GM23248 (cell line): ENCODE results near the gene CDH3. TPM values are rescaled to one million over a fixed set of nuclear protein-coding genes. Genes with fewer than 3 reads are reported as not detected.

Experiments
- DNase-seq: peaks from one replicate; pipeline ENCODE4 v3.0.0-alpha.2; 2015
- H2AFZ ChIP-seq: fragments of 200-600 bp; sonication (generic); 2 replicates; pipeline ENCODE4 v1.6.1; 2016; ENCODE audit warnings: antibody characterized with exemption
- H3F3A ChIP-seq: fragments of 200-600 bp; sonication (generic); 2 replicates; pipeline ENCODE4 v1.6.1; 2016; ENCODE audit warnings: mild to moderate bottlenecking, antibody characterized with exemption, mixed run types; ENCODE audit not compliant: insufficient read depth
- H3K27ac ChIP-seq: fragments of 200-600 bp; sonication (generic); 2 replicates; pipeline ENCODE4 v1.5.1; 2016; ENCODE audit warnings: mild to moderate bottlenecking
- H3K27me3 ChIP-seq: fragments of 200-600 bp; sonication (generic); replicated peaks from 2 replicates; pipeline ENCODE4 v1.6.1; 2016; ENCODE audit warnings: mild to moderate bottlenecking; ENCODE audit not compliant: insufficient read depth
- H3K36me3 ChIP-seq: fragments of 200-600 bp; sonication (generic); 2 replicates; pipeline ENCODE4 v1.6.1; 2016; ENCODE audit warnings: low read depth, mild to moderate bottlenecking
- H3K4me1 ChIP-seq: fragments of 200-600 bp; sonication (generic); 2 replicates; pipeline ENCODE4 v1.6.1; 2016; ENCODE audit warnings: mild to moderate bottlenecking; ENCODE audit not compliant: insufficient read depth
- H3K4me2 ChIP-seq: fragments of 200-600 bp; sonication (generic); one replicate; pipeline ENCODE4 v1.6.1; 2016; ENCODE audit warnings: mild to moderate bottlenecking; ENCODE audit not compliant: unreplicated experiment
- H3K4me3 ChIP-seq: fragments of 200-600 bp; sonication (generic); 2 replicates; pipeline ENCODE4 v1.5.1; 2016; ENCODE audit warnings: mild to moderate bottlenecking
- H3K79me2 ChIP-seq: fragments of 200-600 bp; sonication (generic); 2 replicates; pipeline ENCODE4 v1.6.1; 2016; ENCODE audit warnings: mild to moderate bottlenecking; ENCODE audit not compliant: insufficient read depth
- H3K9ac ChIP-seq: fragments of 200-600 bp; sonication (generic); 2 replicates; pipeline ENCODE4 v1.6.1; 2016; ENCODE audit warnings: mild to moderate bottlenecking
- H3K9me2 ChIP-seq: fragments of 200-600 bp; sonication (generic); 2 replicates; pipeline ENCODE4 v1.6.1; 2016; ENCODE audit warnings: mixed run types, mild to moderate bottlenecking, moderate library complexity; ENCODE audit not compliant: insufficient read depth
- H3K9me3 ChIP-seq: fragments of 200-600 bp; sonication (generic); one replicate; pipeline ENCODE4 v1.6.1; 2017; ENCODE audit warnings: low read depth
- H4K20me1 ChIP-seq: fragments of 200-600 bp; sonication (generic); 2 replicates; pipeline ENCODE4 v1.6.0; 2016; ENCODE audit not compliant: insufficient read depth
- EZH2 ChIP-seq: fragments of 200-600 bp; sonication (generic); IDR thresholded peaks from 2 replicates; pipeline ENCODE4 v1.6.1; 2018; ENCODE audit warnings: antibody characterized with exemption, mild to moderate bottlenecking; ENCODE audit not compliant: insufficient read depth, poor library complexity, severe bottlenecking
- EZH2phosphoT487 ChIP-seq: fragments of 200-600 bp; sonication (generic); IDR thresholded peaks from 2 replicates; pipeline ENCODE4 v1.6.1; 2018; ENCODE audit warnings: antibody characterized with exemption, moderate library complexity, mild to moderate bottlenecking, low read depth; ENCODE audit not compliant: insufficient read depth
- WGBS, 2 experiments: methylation state at CpG; one replicate each; pipeline ENCODE4 v1.1.6; 2015 to 2017; ENCODE audit warnings: low lambda C conversion rate in 2 of 2, low coverage in 1 of 2; ENCODE audit errors: missing lambda C conversion rate in 2 of 2; 5-methylcytosine and 5-hydroxymethylcytosine counted together
- in situ Hi-C: fragments of 300-500 bp; cut with MboI; formaldehyde crosslinking; loops from 2 replicates; pipeline ENCODE4 v1.15.0; 2020
- polyA plus RNA-seq: library from polyadenylated mRNA; unstranded; fragments of >200 nt; fragmentation: Nextera tagmentation; extraction: Ambion mirVana; gene quantifications from 2 replicates; pipeline ENCODE4 v1.2.1, GENCODE V29; 2016
- total RNA-seq: library from RNA; depleted of rRNA; stranded (reverse); fragments of >200 nt; shearing (Covaris generic); gene quantifications from 2 replicates; pipeline ENCODE4 v1.2.3, GENCODE V29; 2014

Gene CDH3
- total and polyA plus RNA-seq, 2 experiments from 2014 or later = not detected

- in situ Hi-C loops = no loop called here
- Histone ChIP-seq H3K4me2 (no peak within 1 kb of the TSS), H3K27me3 (peaks cover 34% of the 10 kb centered on the region), H3K4me1 (no peaks in the 10 kb centered on the region), H3K36me3 (no peaks in the 10 kb centered on the region), H3K27ac (no peak within 1 kb of the TSS), H3K79me2 (no peaks in the 10 kb centered on the region), H3K4me3 (no peak within 1 kb of the TSS), H3F3A (no peaks in the 10 kb centered on the region), H3K9ac (no peak within 1 kb of the TSS), H2AFZ (no peak within 1 kb of the TSS), H3K9me3 (no peaks in the 10 kb centered on the region), H3K9me2 (no peaks in the 10 kb centered on the region), H4K20me1 (no peaks in the 10 kb centered on the region)
- 5 to 8% methylated on average over 25 to 49 of the region's 63 CpGs for WGBS, 2 experiments
- no peak for DNase-seq
- TF ChIP-seq EZH2phosphoT487 (no peak), EZH2 (no peak)
Measured at GRCh38 chr16:68737046-68737729, 92.1 kb downstream of the CDH3 start, which contains the start of gene CDH1. TSS of gene CDH1 (plus strand) at chr16:68737292. CDS start at chr16:68737416, 124 bp downstream.

GRCh38 chr16:68737730-68738629 lies 92.9 kb downstream of the CDH3 start:
- H3K27ac ChIP-seq = no peak overlapping the region
- in situ Hi-C loops = no loop called here
- no peak overlapping the region for H2AFZ ChIP-seq

DNA sequence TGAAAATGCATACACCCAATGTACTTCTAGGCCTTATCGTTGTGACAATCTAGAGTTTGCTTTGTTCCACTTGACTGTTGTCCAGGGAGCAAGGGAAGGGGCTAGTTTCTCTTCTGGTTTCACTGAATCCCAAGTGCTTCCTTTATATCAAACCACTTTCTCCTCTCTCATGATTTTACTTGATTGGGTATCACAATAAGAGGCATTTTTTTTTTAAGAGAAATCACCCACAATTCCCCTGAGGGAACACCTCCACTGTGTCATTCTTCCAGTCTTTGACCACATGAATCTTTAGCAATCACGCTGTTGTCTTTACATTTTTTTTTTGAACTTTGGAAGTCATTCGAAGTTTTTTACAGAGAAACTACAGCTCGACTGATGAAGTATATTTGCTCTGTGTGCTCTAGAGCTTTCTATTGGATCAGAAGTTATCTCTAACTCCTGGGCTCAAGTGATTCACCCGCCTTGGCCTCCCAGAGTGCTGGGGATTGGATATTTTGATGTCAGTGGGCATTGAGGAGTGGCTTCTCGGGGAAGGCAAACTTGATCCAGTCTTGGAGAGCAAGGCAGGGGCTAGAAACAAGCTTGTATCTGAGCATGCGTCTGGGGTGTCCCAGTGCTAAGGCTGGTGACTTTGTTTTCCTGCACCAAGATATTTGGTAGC lies 95.0 kb downstream of the CDH3 start:
- no peaks in the 10 kb centered on the region for H3K9me3 ChIP-seq
- H3K9ac ChIP-seq = no peak overlapping the region
- H3K36me3 ChIP-seq = no peaks in the 10 kb centered on the region
- no peaks in the 10 kb centered on the region for H3K4me1 ChIP-seq
- no peaks in the 10 kb centered on the region for H3K79me2 ChIP-seq
- WGBS, 2 experiments = 53 to 59% methylated on average over 7 of the region's 7 CpGs
- H2AFZ ChIP-seq = no peak overlapping the region
- H3F3A ChIP-seq = no peaks in the 10 kb centered on the region
- no peak overlapping the region for H3K27ac ChIP-seq
- H3K4me3 ChIP-seq = no peak overlapping the region
- no peak for TF ChIP-seq EZH2
- TF ChIP-seq EZH2phosphoT487 = no peak
- no peaks in the 10 kb centered on the region for H3K9me2 ChIP-seq
- H3K4me2 ChIP-seq = no peak overlapping the region
- in situ Hi-C loops = no loop called here
- DNase-seq = no peak
- no peaks in the 10 kb centered on the region for H4K20me1 ChIP-seq
- H3K27me3 ChIP-seq = peaks cover 42% of the 10 kb centered on the region

More at GRCh38 chr16:68737730-68738629, 92.9 kb downstream of the CDH3 start:
- no peaks in the 10 kb centered on the region for H3K9me3 ChIP-seq
- no peaks in the 10 kb centered on the region for H3K36me3 ChIP-seq
- H3K4me1 ChIP-seq = no peaks in the 10 kb centered on the region
- no peaks in the 10 kb centered on the region for H4K20me1 ChIP-seq
- H3K4me3 ChIP-seq = no peak overlapping the region
- H3F3A ChIP-seq = no peaks in the 10 kb centered on the region
- H3K27me3 ChIP-seq = peaks cover 34% of the 10 kb centered on the region
- no peak for DNase-seq
- H3K9me2 ChIP-seq = no peaks in the 10 kb centered on the region
- no peak overlapping the region for H3K9ac ChIP-seq
- H3K4me2 ChIP-seq = no peak overlapping the region
- H3K79me2 ChIP-seq = no peaks in the 10 kb centered on the region
- WGBS, 2 experiments = 6 to 15% methylated on average over 26 to 58 of the region's 58 CpGs
- TF ChIP-seq EZH2 (peak; percentile 89), EZH2phosphoT487 (0 out of 2 replicates have a peak, but pooled peaks have one; percentile 22)

DNA sequence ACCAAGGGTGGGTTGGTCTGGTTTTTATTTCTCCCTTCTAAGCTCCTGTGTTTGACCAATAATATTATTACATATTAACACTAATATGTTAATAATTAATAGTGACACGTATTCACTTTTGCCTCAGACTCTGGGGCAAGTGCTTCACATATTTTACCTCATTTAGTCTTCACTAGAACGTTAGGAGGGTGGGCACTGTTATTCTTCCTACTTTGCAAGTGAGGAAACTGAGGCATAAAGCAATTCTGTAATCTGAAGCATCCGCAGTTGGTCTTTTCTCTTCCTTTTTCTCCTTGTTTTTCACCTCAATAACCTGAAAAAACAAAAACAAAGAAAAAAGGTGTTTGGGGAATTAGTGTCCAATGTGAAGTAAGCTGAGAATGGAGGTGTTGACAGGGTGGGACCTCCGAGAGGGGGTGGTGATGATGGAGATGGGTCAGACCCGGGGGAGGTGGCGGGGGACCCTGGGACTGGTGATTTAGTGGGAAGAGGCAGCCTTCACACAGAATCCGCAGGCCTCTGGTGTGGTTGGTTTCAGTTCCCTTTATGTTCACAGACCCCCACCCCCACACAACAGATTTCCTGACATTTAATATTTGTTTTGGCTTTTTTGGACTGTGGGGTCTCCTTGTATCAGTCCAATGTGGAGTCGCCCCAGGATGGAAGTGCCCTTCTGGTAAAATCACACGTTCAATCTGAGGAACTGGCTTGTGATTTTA lies 95.7 kb downstream of the CDH3 start:
- H3K4me1 ChIP-seq = no peaks in the 10 kb centered on the region
- H3K27me3 ChIP-seq = peaks cover 42% of the 10 kb centered on the region
- H3K9me2 ChIP-seq = no peaks in the 10 kb centered on the region
- no peak overlapping the region for H3K27ac ChIP-seq
- 47 to 50% methylated on average over 8 to 9 of the region's 9 CpGs for WGBS, 2 experiments
- no peaks in the 10 kb centered on the region for H4K20me1 ChIP-seq
- no peak overlapping the region for H3K4me3 ChIP-seq
- no peaks in the 10 kb centered on the region for H3K79me2 ChIP-seq
- H2AFZ ChIP-seq = no peak overlapping the region
- no peaks in the 10 kb centered on the region for H3K36me3 ChIP-seq
- H3F3A ChIP-seq = no peaks in the 10 kb centered on the region
- in situ Hi-C loops = no loop called here
- no peak for DNase-seq
- no peak for TF ChIP-seq EZH2phosphoT487
- no peak for TF ChIP-seq EZH2
- H3K9ac ChIP-seq = no peak overlapping the region
- H3K4me2 ChIP-seq = no peak overlapping the region
- no peaks in the 10 kb centered on the region for H3K9me3 ChIP-seq
